Mesenteric fat pad (tissue), 1 donor: Measurements from ENCODE around the gene EXOC3L2. TPM values are rescaled to one million over a fixed set of nuclear protein-coding genes. Genes with fewer than 3 reads are reported as not detected.
"Not testable (repeated sequence)": the region's sequence is repeated elsewhere in the genome, so short reads cannot be mapped to it uniquely, and the experiment has no call there.

ENCODE experiments used
- DNase-seq: peaks from one replicate; pipeline ENCODE4 v3.0.0-alpha.2; 2020; ENCODE audit warnings: low spot score
- total RNA-seq: library from RNA; stranded (reverse); fragmentation: NEBNext Ultra II Directional; extraction: Animal tissue kit (Norgen Biotek cat#: 25700); gene quantifications from one replicate; pipeline ENCODE4 v1.2.1, GENCODE V29; 2021
- donor health status: DM: yes; HTN: yes; CAD: no.

The EXOC3L2 gene
- total RNA-seq, 1 donor from 2014 or later, result 4.8 TPM

DNA sequence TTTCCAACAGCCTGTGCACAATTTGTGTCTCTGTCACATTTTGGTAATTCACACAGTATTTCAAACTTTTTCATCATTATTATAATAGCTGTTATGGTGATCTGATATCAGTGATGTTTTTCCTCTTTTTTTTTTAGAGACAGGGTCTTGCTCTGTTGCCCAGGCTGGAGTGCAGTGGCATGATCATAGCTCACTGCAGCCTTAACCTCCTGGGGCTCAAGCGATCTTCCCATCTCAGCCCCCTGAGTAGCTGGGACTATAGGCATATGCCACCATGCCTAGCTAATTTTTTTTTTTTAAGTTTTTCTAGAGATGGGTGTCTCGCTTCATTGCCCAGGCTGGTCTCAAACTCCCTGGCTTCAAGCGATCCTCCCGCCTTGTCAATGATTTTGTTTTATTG lies 11.6 kb upstream of the EXOC3L2 start:
- DNase-seq, result no peak

GRCh38 chr19:45255611-45256157 lies 10.5 kb upstream of the EXOC3L2 start:
- no peak for DNase-seq

DNA sequence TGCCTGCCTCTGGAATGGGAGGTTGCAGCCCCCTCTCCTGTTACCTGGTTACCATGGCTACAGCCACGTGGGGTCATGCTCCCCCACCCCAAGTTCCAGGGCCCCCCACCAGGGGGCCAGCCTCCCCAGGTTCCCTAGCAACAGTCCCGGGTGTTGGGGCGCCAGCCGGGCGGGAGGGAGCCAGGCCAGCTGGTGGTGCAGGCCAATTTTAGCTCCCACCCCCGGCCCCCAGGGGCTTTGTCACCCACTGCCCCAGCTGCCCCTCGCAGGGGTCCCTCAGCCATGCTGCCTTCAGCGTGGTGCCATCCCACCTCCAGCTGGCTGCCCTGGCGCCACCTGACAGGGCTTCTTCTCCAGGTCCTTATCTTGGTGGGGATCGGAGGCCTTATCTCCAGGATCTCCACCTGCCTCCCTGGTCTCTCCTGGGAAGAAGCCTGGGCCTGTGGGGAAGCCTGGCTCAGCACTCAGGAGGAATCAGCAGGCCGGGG lies 8.9 kb upstream of the EXOC3L2 start:
- no peak for DNase-seq

DNA sequence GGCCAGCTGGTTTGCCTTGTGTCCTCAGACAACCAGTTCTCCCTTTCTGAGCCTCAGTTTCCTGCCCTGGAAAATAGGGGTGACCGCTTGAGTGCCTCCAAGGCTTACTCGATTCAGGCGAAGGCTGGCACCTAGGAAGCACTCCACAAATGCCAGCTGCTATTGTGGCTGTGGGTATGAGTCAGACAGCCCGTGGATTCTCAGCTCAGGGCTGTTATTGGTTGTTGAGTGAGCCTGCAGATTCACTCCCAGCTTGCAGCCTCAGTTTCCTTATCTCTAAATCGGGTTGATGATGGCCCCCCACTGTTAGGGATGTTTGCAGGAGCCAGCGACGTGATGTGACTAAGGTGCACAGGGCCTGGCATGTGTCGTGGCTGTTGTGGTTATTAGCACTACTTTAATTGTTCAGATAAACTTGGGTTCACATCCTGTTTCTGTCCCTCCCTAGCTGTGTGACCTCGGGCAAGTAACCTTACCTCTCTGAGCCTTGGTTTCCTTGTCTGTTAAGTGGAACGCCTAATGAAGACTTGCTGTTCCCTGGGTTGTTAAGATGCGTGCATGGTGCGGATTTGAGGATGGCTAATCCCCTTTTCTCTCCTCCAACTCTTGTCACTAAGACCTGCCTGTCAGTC lies 8.3 kb upstream of the EXOC3L2 start:
- no peak for DNase-seq

DNA sequence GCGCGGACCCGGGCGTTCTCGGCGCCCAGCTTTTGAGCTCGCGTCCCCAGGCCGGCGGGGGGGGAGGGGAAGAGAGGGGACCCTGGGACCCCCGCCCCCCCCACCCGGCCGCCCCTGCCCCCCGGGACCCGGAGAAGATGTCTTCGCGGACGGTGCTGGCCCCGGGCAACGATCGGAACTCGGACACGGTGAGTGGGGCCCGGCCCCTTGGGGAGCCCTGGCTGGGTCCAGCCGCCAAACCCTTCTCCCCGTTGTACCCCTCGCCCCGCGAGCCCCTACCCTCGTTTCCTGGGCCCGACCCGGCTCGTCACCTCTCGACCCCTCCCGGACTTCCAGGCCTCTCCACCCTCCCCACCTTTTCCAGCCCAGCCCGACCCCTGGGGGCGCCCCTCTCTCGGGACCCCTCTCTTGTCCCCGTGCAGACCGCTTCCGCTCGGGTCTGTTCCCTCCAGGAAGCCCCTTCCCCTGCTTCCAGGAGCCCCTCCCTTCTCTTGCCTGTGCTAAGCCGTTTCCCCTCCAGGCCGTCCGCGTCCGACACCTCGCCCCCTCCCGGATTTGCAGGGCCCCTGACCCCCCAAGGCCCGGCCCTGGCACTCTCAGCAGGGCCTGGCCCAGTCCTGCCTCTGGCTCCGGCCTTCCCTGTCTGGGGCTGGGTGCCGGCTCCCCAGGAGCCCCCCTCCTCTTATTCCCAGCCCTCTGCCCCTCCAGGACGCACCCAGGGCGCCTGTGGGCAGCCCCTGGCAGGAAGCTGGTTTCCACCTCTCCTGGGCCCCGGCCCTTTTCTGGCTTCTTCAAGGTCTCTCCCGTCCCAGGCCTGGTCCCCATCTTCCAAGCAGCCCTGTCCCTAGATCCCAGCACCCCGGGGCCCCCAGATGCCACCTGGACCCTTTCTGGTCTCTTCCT lies 6.5 kb upstream of the EXOC3L2 start:
- DNase-seq, result no peak

DNA sequence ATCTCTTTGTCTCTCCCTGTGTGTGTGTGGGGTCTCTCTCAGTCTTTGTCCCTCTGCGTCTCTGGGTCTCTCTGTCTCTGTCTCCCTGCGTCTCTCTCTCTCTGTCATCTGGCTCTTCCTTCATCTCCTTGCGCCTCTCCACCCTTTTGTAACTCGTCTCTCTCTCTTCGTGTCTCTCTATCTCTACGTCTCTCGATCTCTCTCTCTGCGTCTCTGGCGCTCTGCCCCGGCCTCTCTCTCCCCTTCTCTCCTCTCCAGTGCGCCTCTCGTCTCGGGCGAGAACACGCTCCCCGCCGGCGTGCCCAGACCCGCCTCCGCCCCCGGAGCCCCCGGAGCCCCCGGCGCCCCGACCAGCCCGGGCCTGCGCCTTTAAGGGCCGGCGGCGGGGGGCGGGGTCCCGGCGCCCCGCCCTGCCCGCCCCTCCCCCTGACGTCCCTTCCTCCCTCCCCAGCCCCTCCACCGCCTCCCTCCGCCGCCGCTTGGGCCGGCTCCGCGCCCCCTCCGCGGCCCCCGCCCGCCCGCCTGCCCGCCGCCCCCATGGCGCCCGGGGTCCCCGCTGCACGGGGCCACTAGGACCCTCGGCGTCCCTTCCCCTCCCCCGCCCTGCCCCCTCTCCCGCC lies 5.7 kb upstream of the EXOC3L2 start, which contains the start of gene MARK4:
TSS of gene MARK4 (plus strand) at position 440 of the 620 bp plus-strand sequence. CDS start 318 bp downstream, outside the sequence.
- no peak for DNase-seq

DNA sequence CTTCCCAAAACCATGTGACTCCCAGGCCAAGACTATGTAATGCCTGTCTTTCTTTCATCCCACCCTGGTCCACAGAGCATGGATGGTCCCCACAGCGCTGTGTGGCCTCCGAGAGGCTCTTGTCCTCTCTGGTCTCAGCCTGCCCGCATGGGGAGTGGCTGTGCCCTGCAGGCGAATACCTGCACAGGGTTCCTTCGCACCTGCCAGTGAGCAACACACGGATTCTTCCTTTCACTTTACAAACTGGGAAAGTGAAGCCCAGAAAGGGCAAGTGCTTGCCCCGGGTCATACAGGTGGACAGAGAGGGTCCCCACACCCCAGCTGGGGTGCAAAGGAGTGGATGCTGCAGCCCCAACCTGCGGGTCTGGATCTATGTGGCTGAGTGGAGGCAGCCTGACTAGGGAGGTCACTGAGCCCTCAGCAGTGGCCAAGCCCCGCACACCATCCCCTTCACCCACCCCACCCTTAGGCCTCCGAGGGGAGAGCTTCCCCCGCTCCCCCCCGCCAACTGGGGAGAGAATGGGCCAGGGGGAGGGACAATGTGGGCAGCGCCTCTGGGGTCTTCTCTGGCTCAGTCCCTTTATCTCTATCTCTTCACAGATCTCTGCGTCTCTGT lies 5.1 kb upstream of the EXOC3L2 start:
- DNase-seq, result no peak

GRCh38 chr19:45249261-45250033 lies 4.2 kb upstream of the EXOC3L2 start:
- no peak for DNase-seq

- no peak for DNase-seq
Measured at GRCh38 chr19:45247136-45247535, 1.9 kb upstream of the EXOC3L2 start.

GRCh38 chr19:45245826-45246225 lies 619 bp upstream of the EXOC3L2 start:
- DNase-seq, result no peak

DNA sequence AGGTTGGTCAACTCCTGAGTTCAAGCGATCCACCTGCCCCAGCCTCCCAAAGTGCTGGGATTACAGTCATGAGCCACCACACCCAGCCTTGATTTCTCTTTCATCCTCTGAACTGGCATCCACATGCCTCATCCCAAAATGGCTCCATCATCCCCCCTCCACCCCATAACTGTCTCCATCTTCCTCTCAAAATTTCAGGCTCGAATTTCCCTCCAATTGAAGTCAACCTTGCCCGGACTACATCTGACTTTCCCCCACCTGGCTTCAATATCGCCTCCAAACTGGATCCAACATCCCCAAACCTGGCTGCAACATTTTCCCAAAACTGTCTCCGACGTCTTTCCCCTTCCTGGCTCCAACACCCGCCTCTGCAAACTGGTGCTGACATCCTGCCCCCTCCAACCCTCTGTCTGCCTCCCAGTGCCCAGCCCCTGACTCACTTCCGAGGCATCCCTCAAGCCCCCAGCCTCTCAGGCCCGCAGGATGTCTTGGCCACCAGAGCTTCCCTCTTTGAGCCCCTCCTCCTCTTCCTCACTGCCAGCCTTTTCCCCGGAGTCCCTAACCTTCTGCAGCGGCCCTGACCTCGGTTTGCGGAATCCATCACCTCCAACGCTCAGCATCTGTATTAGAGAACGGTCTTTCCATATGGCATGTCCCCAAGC lies 943 bp downstream of the EXOC3L2 start:
- DNase-seq, result no peak

- no peak for DNase-seq
Measured at GRCh38 chr19:45243144-45243732, 2.0 kb downstream of the EXOC3L2 start.

DNA sequence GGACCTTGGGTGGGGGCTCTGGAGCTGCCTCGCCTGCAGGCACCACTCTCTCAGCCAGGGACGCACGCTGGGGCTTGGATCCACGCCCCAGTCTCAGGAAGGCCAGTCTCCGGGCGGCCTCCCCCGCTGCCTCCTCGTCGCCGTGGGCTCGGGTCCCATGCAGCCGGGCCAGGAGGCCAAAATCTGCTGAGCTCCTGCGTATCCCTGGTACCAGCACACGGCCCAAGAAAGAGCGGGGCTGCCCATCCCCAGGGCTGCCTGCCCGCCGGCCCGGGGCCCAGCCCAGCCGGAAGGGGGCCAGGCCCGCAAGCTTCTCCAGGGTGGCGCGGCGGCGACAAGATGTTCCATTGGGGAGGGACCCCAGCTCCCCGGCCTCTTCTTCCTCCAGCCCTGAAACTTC lies 6.7 kb downstream of the EXOC3L2 start:
- no peak for DNase-seq

- DNase-seq, result no peak
Measured at GRCh38 chr19:45235485-45235884, 9.7 kb downstream of the EXOC3L2 start.

DNA sequence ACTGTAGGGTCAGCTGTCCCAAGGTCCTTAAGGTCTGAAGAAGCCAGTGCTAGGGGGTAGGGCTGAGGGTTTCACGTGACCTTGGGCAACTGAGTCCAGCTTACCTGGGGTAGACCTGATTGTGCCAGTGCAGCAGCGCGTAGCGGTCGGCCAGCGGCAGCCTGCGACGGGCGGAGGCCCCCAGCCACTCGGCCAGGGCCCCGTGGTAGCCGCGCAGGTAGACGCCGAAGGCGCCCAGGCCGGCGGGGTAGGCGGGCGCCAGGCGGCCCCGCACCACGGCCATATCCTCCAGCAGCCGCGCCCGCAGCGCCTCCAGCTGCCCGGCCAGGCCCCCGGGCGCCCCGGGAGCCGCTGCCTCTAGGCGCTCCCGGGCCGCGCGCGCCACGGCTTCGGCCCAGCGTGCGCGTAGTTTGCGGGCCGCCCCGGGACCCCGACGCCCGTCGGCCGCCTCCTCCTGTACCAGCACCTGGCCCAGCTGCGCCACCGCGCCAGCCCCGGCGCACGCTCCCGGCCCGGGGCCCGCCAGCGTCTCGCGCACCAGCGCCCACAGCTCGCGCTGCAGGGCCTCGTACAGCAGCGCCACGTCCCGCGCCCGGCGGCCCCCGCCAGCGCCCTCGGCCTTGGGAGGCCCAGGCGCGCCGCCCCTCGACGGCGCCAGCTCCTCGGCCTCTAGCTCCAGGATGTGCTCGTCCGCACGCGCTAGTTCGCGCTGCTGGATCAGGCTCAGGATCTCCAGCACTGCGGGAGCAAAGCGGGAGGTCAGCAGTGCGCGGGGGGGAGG lies 10.9 kb downstream of the EXOC3L2 start:
- DNase-seq, result no peak

- DNase-seq, result no peak
Measured at GRCh38 chr19:45231891-45232290, 13.3 kb downstream of the EXOC3L2 start.

GRCh38 chr19:45229056-45229455 lies 16.2 kb downstream of the EXOC3L2 start:
- DNase-seq, result not testable (repeated sequence)

DNA sequence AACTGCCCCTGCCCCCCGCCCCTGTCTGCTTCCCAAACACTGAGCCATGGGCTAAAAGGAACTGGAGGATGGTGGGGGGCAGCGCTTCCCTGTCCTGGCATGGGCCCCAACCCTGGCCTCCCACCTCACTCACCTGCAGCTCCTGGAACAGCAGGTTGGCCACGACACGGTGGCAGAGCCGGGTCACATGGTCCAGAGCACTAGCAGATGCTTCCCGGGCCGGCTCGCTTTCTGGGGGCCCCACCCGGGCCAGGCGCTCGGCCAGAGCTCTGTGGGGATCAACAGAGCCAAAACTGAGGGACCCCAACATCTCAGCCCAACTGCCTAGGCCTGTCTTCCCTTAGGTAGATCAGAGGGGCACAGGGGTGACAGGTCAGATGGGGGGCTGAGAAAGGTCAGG lies 20.6 kb downstream of the EXOC3L2 start:
- no peak for DNase-seq

DNA sequence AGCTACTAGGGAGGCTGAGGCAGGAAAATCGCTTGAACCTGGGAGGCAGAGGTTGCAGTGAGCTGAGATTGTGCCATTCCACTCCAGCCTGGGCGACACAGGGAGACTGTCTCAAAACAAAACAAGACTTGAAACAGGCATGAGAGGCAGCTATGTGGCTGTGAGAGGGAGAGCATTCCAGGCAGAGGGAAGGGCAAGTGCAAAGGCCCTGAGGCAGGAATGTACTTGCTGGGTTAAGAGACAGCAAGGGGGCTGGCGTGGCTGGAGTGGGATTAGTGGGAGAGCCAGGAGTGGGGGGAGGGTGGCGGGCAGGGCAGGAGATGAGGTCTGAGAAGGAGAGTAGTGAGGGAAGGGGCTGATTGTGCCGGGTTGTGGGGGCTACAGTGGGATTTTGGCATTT lies 21.3 kb downstream of the EXOC3L2 start:
- DNase-seq, result no peak
